ENCODE measurements around the gene TFRC. TPM values are rescaled to one million over a fixed set of nuclear protein-coding genes. Genes with fewer than 3 reads are reported as not detected.

TFRC gene
- total RNA-seq, 1 experiment from 2014 or later = 143 TPM

DNA sequence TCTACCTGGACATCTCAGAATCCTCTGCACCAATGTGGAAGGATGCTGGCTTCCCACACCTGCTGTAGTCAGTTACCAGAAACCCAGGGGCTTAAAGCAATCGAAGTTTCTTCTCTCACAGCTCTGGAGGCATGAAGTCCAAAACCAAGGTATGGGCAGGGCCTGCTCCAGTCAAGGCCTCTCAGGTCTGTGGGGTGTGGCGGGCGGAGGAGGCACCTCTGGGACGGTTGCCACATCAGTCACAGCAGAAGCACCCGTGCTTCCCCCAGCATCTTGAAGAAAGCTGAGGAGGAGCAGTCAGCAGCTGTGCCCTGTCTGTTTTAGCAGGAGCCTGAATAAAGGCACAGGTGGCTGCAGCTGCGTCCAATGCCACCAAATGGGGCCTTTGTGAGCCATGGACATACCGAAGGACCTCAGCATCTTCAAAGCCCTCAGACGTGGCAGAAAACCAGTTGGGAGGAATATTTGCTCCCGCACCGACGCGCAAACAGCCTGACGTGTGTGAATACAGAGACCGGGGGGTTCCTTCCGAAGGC lies 68.9 kb downstream of the TFRC start:
- no peak overlapping the region for H3K27ac Mint-ChIP-seq
- H3K4me3 Mint-ChIP-seq = no peak overlapping the region
- ChIA-PET POLR2A (no interaction called here), CTCF (interaction anchor here (1.2 kb wide), 1 partner anchor 9 kb away, joined by 5 read pairs; no protein-coding TSS in a partner anchor)
- DNase-seq (ENCODE audit: low spot score) (no peak), ATAC-seq (no peak)
- TF ChIP-seq SMAD4 (CRISPR knock-in tag; IDR thresholded peaks at IDR 0.05) (no peak), CREM (CRISPR knock-in tag; IDR thresholded peaks at IDR 0.05) (no peak), SOX15 (CRISPR knock-in tag; IDR thresholded peaks at IDR 0.05) (no peak), FOXJ3 (CRISPR knock-in tag; IDR thresholded peaks at IDR 0.05; ENCODE audit: borderline replicate concordance) (no peak), USF1 (CRISPR knock-in tag; IDR thresholded peaks at IDR 0.05) (no peak), ELF4 (CRISPR knock-in tag; IDR thresholded peaks at IDR 0.05; ENCODE audit: low read depth) (no peak), CBFB (CRISPR knock-in tag; IDR thresholded peaks at IDR 0.05; ENCODE audit: low read depth) (no peak), TEAD4 (CRISPR knock-in tag; IDR thresholded peaks at IDR 0.05) (no peak), ZMAT4 (CRISPR knock-in tag; IDR thresholded peaks at IDR 0.05) (no peak), ZNF138 (CRISPR knock-in tag; conservative IDR thresholded peaks at IDR 0.05) (no peak), ARID4B (CRISPR knock-in tag; IDR thresholded peaks at IDR 0.05; ENCODE audit: borderline replicate concordance) (no peak), CREB1 (CRISPR knock-in tag; IDR thresholded peaks at IDR 0.05) (no peak), ESRRA (CRISPR knock-in tag; IDR thresholded peaks at IDR 0.05; ENCODE audit: borderline replicate concordance) (no peak), TP53 (CRISPR knock-in tag; IDR thresholded peaks at IDR 0.05) (no peak), NFYB (CRISPR knock-in tag; conservative IDR thresholded peaks at IDR 0.05; ENCODE audit: low read depth) (no peak), ZNF281 (CRISPR knock-in tag; IDR thresholded peaks at IDR 0.05) (no peak)
- TF ChIP-seq, protein P1, sequence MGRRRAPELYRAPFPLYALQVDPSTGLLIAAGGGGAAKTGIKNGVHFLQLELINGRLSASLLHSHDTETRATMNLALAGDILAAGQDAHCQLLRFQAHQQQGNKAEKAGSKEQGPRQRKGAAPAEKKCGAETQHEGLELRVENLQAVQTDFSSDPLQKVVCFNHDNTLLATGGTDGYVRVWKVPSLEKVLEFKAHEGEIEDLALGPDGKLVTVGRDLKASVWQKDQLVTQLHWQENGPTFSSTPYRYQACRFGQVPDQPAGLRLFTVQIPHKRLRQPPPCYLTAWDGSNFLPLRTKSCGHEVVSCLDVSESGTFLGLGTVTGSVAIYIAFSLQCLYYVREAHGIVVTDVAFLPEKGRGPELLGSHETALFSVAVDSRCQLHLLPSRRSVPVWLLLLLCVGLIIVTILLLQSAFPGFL (CRISPR knock-in tag; IDR thresholded peaks at IDR 0.05; ENCODE audit: borderline replicate concordance) = no peak
- TF ChIP-seq, protein P2, sequence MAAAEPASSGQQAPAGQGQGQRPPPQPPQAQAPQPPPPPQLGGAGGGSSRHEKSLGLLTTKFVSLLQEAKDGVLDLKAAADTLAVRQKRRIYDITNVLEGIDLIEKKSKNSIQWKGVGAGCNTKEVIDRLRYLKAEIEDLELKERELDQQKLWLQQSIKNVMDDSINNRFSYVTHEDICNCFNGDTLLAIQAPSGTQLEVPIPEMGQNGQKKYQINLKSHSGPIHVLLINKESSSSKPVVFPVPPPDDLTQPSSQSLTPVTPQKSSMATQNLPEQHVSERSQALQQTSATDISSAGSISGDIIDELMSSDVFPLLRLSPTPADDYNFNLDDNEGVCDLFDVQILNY (CRISPR knock-in tag; IDR thresholded peaks at IDR 0.05) = no peak
- TF ChIP-seq, protein P3, sequence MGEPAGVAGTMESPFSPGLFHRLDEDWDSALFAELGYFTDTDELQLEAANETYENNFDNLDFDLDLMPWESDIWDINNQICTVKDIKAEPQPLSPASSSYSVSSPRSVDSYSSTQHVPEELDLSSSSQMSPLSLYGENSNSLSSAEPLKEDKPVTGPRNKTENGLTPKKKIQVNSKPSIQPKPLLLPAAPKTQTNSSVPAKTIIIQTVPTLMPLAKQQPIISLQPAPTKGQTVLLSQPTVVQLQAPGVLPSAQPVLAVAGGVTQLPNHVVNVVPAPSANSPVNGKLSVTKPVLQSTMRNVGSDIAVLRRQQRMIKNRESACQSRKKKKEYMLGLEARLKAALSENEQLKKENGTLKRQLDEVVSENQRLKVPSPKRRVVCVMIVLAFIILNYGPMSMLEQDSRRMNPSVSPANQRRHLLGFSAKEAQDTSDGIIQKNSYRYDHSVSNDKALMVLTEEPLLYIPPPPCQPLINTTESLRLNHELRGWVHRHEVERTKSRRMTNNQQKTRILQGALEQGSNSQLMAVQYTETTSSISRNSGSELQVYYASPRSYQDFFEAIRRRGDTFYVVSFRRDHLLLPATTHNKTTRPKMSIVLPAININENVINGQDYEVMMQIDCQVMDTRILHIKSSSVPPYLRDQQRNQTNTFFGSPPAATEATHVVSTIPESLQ (CRISPR knock-in tag; IDR thresholded peaks at IDR 0.05) = no peak
- peaks cover 16% of the 10 kb centered on the region for H3K9me3 Mint-ChIP-seq
- peaks cover 6% of the 10 kb centered on the region for H3K27me3 Mint-ChIP-seq (ENCODE audit: low read depth)
- H3K36me3 Mint-ChIP-seq = no peaks in the 10 kb centered on the region
- H3K4me1 Mint-ChIP-seq = no peaks in the 10 kb centered on the region

Measured in WTC11 (cell line).